ENCODE measurements around the gene DIO1. TPM values are rescaled to one million over a fixed set of nuclear protein-coding genes. Genes with fewer than 3 reads are reported as not detected.

The DIO1 gene
- total RNA-seq, 4 donors from 2014 or later = not detected

- Histone ChIP-seq H3K4me1 (peaks cover 21% of the 10 kb centered on the region), H3K9me3 (no peaks in the 10 kb centered on the region), H3K27me3 (no peaks in the 10 kb centered on the region), H3K36me3 (peaks cover 49% of the 10 kb centered on the region), H3K4me3 (no peak overlapping the region), H3K27ac (peak overlapping the region; percentile 72)
- 57% methylated on average over 3 of the region's 3 CpGs for WGBS
- TF ChIP-seq EP300 (IDR thresholded peaks at IDR 0.05) = no peak
- TF ChIP-seq, protein P1, sequence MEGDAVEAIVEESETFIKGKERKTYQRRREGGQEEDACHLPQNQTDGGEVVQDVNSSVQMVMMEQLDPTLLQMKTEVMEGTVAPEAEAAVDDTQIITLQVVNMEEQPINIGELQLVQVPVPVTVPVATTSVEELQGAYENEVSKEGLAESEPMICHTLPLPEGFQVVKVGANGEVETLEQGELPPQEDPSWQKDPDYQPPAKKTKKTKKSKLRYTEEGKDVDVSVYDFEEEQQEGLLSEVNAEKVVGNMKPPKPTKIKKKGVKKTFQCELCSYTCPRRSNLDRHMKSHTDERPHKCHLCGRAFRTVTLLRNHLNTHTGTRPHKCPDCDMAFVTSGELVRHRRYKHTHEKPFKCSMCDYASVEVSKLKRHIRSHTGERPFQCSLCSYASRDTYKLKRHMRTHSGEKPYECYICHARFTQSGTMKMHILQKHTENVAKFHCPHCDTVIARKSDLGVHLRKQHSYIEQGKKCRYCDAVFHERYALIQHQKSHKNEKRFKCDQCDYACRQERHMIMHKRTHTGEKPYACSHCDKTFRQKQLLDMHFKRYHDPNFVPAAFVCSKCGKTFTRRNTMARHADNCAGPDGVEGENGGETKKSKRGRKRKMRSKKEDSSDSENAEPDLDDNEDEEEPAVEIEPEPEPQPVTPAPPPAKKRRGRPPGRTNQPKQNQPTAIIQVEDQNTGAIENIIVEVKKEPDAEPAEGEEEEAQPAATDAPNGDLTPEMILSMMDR (IDR thresholded peaks at IDR 0.05) = no peak
- TF ChIP-seq POLR2A (IDR thresholded peaks at IDR 0.05) = no peak
- no peak for TF ChIP-seq POLR2AphosphoS5 (IDR thresholded peaks at IDR 0.05)
- no peak for DNase-seq (ENCODE audit: low spot score in 2 of 2)
Measured at GRCh38 chr1:53956308-53957168, 62.6 kb downstream of the DIO1 start.

DNA sequence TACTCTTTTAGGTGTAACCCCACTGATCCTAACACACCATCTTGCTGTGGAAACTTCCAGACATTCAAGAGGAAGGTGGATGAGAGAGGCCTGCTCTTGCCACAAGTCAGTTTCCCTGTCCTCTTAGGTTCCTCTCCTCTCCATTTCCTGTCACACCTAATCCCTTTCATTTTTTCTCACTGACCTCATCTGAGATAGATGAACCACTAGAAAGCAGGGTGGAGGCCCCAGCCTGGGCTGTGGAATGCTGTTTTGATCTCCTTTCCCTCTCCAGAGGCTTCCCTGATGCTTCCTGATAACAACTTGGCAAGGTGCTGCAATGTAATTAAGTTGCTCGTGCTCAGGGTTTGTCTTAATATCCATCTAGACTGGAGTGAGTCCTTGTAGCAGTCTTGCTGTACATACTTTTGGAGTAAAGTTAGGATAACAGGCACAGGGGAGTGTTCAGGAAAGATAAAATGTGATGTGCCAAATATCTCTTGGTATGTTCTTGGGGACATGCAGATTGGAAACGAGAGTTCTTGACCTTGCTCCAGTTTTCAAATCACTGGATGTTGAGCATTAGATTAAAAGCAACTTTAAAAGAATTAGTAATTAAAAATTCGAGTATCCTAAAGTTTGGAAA is 63.3 kb downstream of the DIO1 start:
- WGBS = 38% methylated on average over 3 of the region's 3 CpGs
- H3K4me3 ChIP-seq = no peak overlapping the region
- TF ChIP-seq POLR2A (IDR thresholded peaks at IDR 0.05) (no peak), POLR2AphosphoS5 (IDR thresholded peaks at IDR 0.05) (no peak), EP300 (IDR thresholded peaks at IDR 0.05) (no peak)
- TF ChIP-seq, protein P1 (IDR thresholded peaks at IDR 0.05) = no peak
- DNase-seq (ENCODE audit: low spot score in 2 of 2) = no peak
- no peaks in the 10 kb centered on the region for H3K27me3 ChIP-seq
- peaks cover 21% of the 10 kb centered on the region for H3K4me1 ChIP-seq
- H3K27ac ChIP-seq = peak overlapping the region; percentile 72
- H3K9me3 ChIP-seq = no peaks in the 10 kb centered on the region
- H3K36me3 ChIP-seq = peaks cover 49% of the 10 kb centered on the region

GRCh38 chr1:53959664-53960250 is 65.8 kb downstream of the DIO1 start:
- no peak for TF ChIP-seq EP300 (IDR thresholded peaks at IDR 0.05)
- TF ChIP-seq, protein P1 (IDR thresholded peaks at IDR 0.05) = peak; percentile 29 to 47
- Histone ChIP-seq H3K4me1 (peaks cover 21% of the 10 kb centered on the region), H3K4me3 (no peak overlapping the region), H3K36me3 (peaks cover 57% of the 10 kb centered on the region), H3K27me3 (no peaks in the 10 kb centered on the region), H3K27ac (no peak overlapping the region), H3K9me3 (no peaks in the 10 kb centered on the region)
- no peak for DNase-seq (ENCODE audit: low spot score in 2 of 2)

Other genes starting within 250 kb of the DIO1 start
- 1 to 10 TPM in 1 of 4 donors, under 1 TPM in 3; 0.34 to 1.5 (median 0.59) TPM for gene GLIS1, start 155.0 kb upstream of the DIO1 start, total RNA-seq
- 10 to 100 TPM; 13.5 to 19.4 (median 15.1) TPM for gene NDC1, start 55.9 kb upstream of the DIO1 start, total RNA-seq
- gene YIPF1, start 4.4 kb upstream of the DIO1 start, total RNA-seq = 10 to 100 TPM; 14.9 to 26.1 (median 23.5) TPM
- gene IFT25, start 51.5 kb downstream of the DIO1 start, total RNA-seq = 10 to 100 TPM in 3 of 4 donors, 1 to 10 TPM in 1; 8.8 to 36.5 (median 13.8) TPM
- 10 to 100 TPM; 22.2 to 31.1 (median 28.3) TPM for gene LRRC42, start 52.2 kb downstream of the DIO1 start, total RNA-seq
- gene LDLRAD1, start 124.0 kb downstream of the DIO1 start, total RNA-seq = under 1 TPM in 1 of 4 donors, not detected in 3; 0.25 TPM
- 100 to 1,000 TPM; 157 to 323 (median 234) TPM for gene TMEM59, start 159.0 kb downstream of the DIO1 start, total RNA-seq
- gene TCEANC2, start 159.4 kb downstream of the DIO1 start, total RNA-seq = 1 to 10 TPM; 4.8 to 8.1 (median 6.4) TPM

All from suprapubic skin (tissue), 4 donors.